ENCODE measurements around the gene KCNK15. TPM values are rescaled to one million over a fixed set of nuclear protein-coding genes. Genes with fewer than 3 reads are reported as not detected.

KCNK15 gene
- polyA plus RNA-seq, 1 donor (not counting 4 experiments of a cell fraction or from before 2014, with no cell fraction given), result not detected

DNA sequence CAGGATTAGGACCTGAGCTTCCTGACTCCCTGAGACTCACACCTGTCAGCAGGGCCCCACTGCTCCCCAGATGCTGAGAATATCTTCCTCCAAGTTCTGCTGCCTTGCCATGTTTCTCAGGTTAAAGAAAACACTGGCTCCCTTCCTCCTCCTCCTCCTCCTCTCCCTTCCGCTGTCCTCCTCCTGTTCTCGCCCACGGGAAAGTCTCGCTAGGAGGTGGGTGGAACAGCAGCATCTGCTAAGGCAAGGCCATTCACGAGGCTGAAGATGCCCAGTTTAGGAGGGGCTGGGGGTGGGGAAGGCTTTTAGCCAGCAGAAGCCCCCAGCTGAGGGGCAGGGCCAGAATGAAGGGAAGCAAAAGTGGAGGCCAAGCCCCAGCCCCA, 23.8 kb downstream of the KCNK15 start:
- Histone ChIP-seq H3K79me2 (ENCODE audit: control insufficient read depth, insufficient read depth, low read length) (no peaks in the 10 kb centered on the region), H3K4me1 (ENCODE audit: control insufficient read depth, extremely low read depth, insufficient read depth, low read length) (peaks cover 9% of the 10 kb centered on the region), H3K4me2 (ENCODE audit: control insufficient read depth, extremely low read depth, insufficient read depth, low read depth, low read length) (no peak overlapping the region), H3K9me3 (ENCODE audit: control insufficient read depth, low read depth, low read length) (no peaks in the 10 kb centered on the region), H3K27ac (ENCODE audit: control insufficient read depth, insufficient read depth, low read length) (no peak overlapping the region), H3K36me3 (ENCODE audit: control insufficient read depth in 2 of 2, extremely low read depth in 1 of 2, insufficient read depth in 2 of 2, low read length in 2 of 2) (no peaks in the 10 kb centered on the region), H3K4me3 (ENCODE audit: control insufficient read depth in 2 of 3, extremely low read depth in 1 of 3, insufficient read depth in 2 of 3, low read depth in 1 of 3, low read length in 3 of 3) (no peak overlapping the region), H4K20me1 (ENCODE audit: control insufficient read depth, extremely low read depth, insufficient read depth, low read length) (no peaks in the 10 kb centered on the region), H3K27me3 (ENCODE audit: control insufficient read depth, extremely low read depth, insufficient read depth, low read length) (peaks cover 22% of the 10 kb centered on the region), H2AFZ (ENCODE audit: control insufficient read depth, low read length) (no peak overlapping the region), H3K9ac (ENCODE audit: control insufficient read depth, extremely low read depth, insufficient read depth, low read length) (no peak overlapping the region), H3K9me1 (ENCODE audit: control insufficient read depth, extremely low read depth, insufficient read depth, low read length) (no peaks in the 10 kb centered on the region)
- no peak for FAIRE-seq
- dilution Hi-C loops (cut with MboI; ENCODE audit: extremely low pct_ligation_motif_present, low sequenced_read_pairs), result loop anchor here (25.0 kb wide), 1 partner anchor 93 kb away; no protein-coding TSS in a partner anchor
- no peak for DNase-seq (ENCODE audit: low read depth, low spot score)
- TF ChIP-seq CTCF (optimal IDR thresholded peaks at IDR 0.05 in 1 of 3, IDR thresholded peaks at IDR 0.05 in 1 of 3, conservative IDR thresholded peaks at IDR 0.05 in 1 of 3; ENCODE audit: extremely low read depth in 1 of 3, insufficient read depth in 2 of 3, low read length in 3 of 3) (no peak), EZH2 (IDR thresholded peaks at IDR 0.05; ENCODE audit: low read length) (no peak)

- no peak for DNase-seq (ENCODE audit: low read depth, low spot score)
- H3K27me3 ChIP-seq (ENCODE audit: control insufficient read depth, extremely low read depth, insufficient read depth, low read length), result peaks cover 22% of the 10 kb centered on the region
- no peak overlapping the region for H3K9ac ChIP-seq (ENCODE audit: control insufficient read depth, extremely low read depth, insufficient read depth, low read length)
- H3K4me2 ChIP-seq (ENCODE audit: control insufficient read depth, extremely low read depth, insufficient read depth, low read depth, low read length), result no peak overlapping the region
- dilution Hi-C loops (cut with MboI; ENCODE audit: extremely low pct_ligation_motif_present, low sequenced_read_pairs), result loop anchor here (25.0 kb wide), 1 partner anchor 92 kb away; no protein-coding TSS in a partner anchor
- H3K4me1 ChIP-seq (ENCODE audit: control insufficient read depth, extremely low read depth, insufficient read depth, low read length), result peaks cover 9% of the 10 kb centered on the region
- no peaks in the 10 kb centered on the region for H4K20me1 ChIP-seq (ENCODE audit: control insufficient read depth, extremely low read depth, insufficient read depth, low read length)
- no peaks in the 10 kb centered on the region for H3K9me3 ChIP-seq (ENCODE audit: control insufficient read depth, low read depth, low read length)
- H3K9me1 ChIP-seq (ENCODE audit: control insufficient read depth, extremely low read depth, insufficient read depth, low read length), result no peaks in the 10 kb centered on the region
- H2AFZ ChIP-seq (ENCODE audit: control insufficient read depth, low read length), result no peak overlapping the region
- FAIRE-seq, result no peak
- TF ChIP-seq CTCF (optimal IDR thresholded peaks at IDR 0.05 in 1 of 3, IDR thresholded peaks at IDR 0.05 in 1 of 3, conservative IDR thresholded peaks at IDR 0.05 in 1 of 3; ENCODE audit: extremely low read depth in 1 of 3, insufficient read depth in 2 of 3, low read length in 3 of 3), result no peak
- no peak for TF ChIP-seq EZH2 (IDR thresholded peaks at IDR 0.05; ENCODE audit: low read length)
- H3K27ac ChIP-seq (ENCODE audit: control insufficient read depth, insufficient read depth, low read length), result no peak overlapping the region
- no peak overlapping the region for H3K4me3 ChIP-seq (ENCODE audit: control insufficient read depth in 2 of 3, extremely low read depth in 1 of 3, insufficient read depth in 2 of 3, low read depth in 1 of 3, low read length in 3 of 3)
- no peaks in the 10 kb centered on the region for H3K79me2 ChIP-seq (ENCODE audit: control insufficient read depth, insufficient read depth, low read length)
- no peaks in the 10 kb centered on the region for H3K36me3 ChIP-seq (ENCODE audit: control insufficient read depth in 2 of 2, extremely low read depth in 1 of 2, insufficient read depth in 2 of 2, low read length in 2 of 2)
Observed at GRCh38 chr20:44770484-44771171, 25.0 kb downstream of the KCNK15 start.

Measured in keratinocyte (primary cell).